Endometrial microvascular endothelial cells (primary cell): ENCODE measurements around the gene SLC7A10. TPM values are rescaled to one million over a fixed set of nuclear protein-coding genes. Genes with fewer than 3 reads are reported as not detected.

Source experiments
- in situ Hi-C: cut with HindIII; loops from 2 replicates; pipeline ENCODE4 v1.10.0; 2017; ENCODE audit warnings: low sequenced_read_pairs, low pct_unique_long_range_greater_than_20kb; ENCODE audit errors: inconsistent ontology term
- total RNA-seq: library from RNA; depleted of rRNA; stranded (reverse); fragments of >200 nt; gene quantifications from one replicate; pipeline ENCODE4 v1.2.3, GENCODE V29; 2015; ENCODE audit errors: inconsistent ontology term

Gene SLC7A10
- total RNA-seq, 1 donor from 2014 or later: not detected

DNA sequence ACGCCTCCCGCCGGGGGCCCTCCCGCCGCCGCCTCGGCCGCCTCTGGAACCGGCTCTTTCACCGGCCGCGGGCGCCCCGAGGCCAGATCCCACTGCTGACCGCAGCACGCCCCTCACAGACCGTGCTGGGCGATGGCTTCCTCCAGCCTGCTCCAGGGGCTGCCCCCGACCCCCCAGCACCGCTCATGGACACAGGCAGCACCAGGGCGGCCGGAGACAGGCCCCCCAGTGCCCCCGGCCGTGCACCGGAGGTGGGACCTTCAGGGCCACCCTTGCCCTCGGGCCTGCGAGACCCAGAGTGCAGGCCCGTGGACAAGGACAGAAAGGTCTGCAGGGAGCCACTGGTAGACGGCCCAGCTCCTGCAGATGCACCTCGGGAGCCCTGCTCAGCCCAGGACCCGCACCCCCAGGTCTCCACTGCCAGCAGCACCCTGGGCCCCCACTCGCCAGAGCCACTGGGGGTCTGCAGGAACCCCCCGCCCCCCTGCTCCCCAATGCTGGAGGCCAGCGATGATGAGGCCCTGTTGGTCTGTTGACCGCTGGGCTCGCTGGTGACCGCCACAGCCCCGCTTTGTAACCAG is 18.5 kb downstream of the SLC7A10 start:
- in situ Hi-C loops: no loop called here

- in situ Hi-C loops: no loop called here
Measured at GRCh38 chr19:33206261-33207039, 19.2 kb downstream of the SLC7A10 start.

DNA sequence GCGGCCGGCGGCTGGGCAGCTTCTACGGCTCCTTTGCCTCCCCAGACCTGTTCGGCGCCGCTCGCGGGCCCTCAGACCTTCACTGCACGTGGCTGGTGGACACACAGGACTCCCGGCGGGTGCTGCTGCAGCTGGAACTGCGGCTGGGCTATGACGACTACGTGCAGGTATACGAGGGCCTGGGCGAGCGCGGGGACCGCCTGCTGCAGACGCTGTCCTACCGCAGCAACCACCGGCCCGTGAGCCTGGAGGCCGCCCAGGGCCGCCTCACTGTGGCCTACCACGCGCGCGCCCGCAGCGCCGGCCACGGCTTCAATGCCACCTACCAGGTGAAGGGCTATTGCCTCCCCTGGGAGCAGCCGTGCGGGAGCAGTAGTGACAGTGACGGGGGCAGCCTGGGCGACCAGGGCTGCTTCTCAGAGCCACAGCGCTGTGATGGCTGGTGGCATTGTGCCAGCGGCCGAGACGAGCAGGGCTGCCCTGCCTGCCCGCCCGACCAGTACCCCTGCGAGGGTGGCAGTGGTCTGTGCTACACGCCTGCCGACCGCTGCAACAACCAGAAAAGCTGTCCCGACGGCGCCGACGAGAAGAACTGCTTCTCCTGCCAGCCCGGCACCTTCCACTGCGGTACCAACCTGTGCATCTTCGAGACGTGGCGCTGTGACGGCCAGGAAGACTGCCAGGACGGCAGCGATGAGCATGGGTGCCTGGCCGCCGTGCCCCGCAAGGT is 20.0 kb downstream of the SLC7A10 start:
- in situ Hi-C loops: no loop called here

DNA sequence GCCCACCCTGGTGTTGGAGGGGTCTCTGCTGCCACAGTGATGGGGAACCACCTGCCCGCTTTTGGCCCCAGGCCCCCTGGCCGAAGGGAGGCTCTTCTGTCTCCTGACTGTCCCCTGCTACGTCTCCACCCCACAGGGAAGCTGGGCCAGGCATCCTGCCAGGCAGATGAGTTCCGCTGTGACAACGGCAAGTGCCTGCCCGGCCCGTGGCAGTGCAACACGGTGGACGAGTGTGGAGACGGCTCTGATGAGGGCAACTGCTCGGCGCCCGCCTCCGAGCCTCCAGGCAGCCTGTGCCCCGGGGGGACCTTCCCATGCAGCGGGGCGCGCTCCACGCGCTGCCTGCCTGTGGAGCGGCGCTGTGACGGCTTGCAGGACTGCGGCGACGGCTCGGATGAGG is 20.5 kb downstream of the SLC7A10 start:
- in situ Hi-C loops: no loop called here

GRCh38 chr19:33204136-33204973 is 21.3 kb downstream of the SLC7A10 start:
- in situ Hi-C loops: no loop called here

GRCh38 chr19:33203529-33203928 is 22.1 kb downstream of the SLC7A10 start:
- in situ Hi-C loops: no loop called here

DNA sequence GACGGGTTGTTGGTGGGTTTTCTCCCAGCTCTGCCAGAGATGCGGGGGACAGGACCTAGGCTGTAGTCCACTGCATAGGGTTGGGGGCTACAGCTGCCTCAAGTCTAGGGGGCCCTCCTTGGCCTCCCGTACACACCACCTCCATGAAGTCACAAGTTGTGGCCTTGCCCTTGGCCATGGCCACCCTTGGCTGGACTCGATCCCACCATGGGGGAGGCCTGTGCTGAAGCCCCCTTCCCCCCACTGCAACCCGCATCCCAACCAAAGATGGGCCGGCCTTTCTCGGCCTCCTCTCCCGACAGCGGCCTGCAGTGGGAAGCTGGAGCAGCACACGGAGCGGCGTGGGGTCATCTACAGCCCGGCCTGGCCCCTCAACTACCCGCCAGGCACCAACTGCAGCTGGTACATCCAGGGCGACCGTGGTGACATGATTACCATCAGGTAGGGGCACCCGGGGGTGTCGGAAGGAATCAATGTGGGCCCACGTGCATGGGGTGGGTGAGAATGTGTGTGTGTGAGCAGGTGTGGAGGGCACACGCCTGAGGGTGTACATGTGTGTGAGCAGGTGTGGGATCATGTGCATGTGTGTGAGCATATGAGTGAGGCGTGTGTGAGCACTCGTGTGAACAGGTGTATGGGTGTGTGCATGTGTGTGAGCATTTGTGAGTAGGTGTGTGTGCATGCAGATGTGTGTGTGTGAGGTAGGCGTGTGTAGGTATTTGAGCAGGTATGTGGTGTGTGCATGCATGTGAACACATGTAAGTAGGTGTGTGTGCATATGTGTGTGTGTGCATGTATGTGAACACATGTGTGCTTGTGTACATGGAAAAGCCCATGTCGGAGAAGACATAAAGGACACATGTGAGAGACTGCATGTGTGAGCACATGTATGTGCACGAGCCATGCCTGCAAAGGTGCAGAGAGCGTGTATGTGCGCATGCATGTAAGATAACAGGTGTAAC is 22.8 kb downstream of the SLC7A10 start:
- in situ Hi-C loops: no loop called here

DNA sequence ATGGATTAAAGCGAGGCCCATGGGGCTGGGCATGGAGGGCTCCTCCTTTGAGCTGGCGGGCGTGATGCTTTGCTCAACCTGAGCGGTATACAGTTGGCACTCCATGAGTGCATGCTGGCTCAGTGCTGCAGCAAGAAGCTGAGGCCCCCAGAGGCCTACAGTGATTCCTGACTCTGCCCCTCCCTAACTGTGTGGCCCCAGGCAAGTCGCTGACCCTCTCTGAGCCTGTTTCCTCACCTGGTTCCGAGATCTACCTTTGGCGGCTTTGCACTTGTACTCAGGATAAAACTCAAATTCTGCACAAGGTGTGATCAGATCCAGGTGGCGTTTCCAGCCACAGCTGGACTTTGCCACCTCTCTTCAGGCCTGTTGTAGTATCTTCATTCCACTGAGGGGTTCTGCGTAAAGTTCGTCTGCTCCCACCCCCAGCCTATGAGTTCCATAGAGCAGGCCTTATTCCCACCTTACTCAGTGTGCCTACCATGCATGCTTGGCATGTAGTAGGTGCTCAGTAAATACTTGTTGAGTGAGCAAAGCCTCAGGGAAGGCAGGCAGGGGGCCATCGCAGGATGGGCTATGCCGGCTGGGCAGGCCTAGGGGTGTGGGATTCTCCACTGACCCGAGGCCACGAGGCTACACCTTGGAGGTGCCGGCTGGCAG is 23.6 kb downstream of the SLC7A10 start:
- in situ Hi-C loops: no loop called here

GRCh38 chr19:33201473-33201872 is 24.2 kb downstream of the SLC7A10 start:
- in situ Hi-C loops: no loop called here

DNA sequence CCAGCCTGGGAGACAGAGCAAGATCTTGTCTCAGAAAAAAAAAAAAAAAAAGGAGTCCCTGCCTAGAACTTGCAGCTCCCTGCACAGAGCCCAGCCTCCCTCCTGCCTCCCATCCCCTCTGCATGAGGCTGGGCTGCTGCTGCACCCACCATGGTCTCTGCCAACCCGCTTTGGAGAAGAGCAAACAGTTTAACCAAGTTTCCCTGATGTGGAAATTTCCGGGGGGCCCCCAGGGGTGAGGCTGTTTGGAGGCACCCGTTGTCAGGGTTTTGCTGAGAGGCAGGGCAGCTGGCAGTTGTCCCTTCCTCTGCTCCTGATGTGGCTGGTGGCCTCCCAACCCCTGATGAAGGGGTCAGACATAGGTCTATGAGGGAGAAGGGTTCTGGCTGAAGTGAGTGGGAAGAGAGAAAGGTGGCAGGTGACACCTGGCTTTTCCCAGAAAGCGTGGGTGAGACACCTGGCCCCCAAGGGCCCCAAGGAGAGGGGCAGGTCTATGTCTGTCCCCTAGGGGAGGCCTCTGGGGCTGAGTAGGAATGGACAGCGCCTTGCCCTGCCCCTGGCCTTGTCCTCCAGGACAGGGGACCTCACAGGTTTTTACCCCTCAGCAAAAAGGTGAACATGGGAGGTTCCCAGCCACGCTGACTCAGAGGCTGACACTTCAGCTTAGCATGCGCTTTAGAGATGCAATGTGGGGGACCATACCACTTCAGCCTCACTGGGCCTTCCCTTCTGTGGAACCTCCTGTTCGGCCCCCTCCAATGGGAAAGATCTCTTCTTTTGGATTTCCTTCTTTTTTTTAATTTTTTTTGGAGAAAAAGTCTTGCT is 26.0 kb downstream of the SLC7A10 start:
- in situ Hi-C loops: no loop called here

DNA sequence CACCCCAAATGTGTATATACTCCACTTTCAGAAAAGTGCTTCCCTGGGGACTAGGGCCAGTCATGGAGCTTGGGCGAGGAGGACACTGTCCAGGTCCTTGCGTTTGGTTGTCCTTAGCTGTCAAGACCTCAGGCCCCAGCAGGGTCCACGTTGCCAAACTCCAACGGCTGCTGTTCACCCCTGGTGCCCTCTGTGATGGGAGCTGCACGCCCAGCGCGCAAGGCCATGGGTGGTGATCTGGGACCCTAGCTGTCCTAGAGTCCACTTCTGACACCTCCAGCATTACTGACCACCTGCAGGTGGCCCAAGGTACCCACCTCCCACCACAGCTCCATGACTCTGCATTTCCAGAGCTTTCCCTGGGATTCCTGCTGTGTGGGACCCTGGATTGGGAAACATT is 27.5 kb downstream of the SLC7A10 start:
- in situ Hi-C loops: no loop called here

DNA sequence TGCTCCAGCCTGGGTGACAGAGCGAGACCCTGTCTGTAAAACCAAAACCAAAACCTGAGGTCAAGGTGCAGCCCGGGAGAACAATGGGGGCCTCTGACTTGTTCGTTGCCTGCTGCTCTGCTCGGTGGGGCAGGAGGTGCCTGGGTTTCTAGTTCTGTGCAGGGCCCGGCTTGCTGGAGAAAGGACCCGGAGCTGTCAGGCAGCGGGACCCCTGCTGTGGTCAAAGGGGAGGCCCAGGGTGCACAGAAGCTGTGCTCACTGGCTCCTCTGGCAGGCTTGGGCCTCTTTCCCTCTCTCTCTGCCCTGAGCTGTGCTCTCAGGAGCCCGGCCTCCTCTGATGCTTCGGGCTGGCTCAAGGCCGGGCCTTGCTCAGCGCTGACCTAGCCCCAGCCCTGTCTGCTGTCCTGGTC is 28.1 kb downstream of the SLC7A10 start:
- in situ Hi-C loops: no loop called here

DNA sequence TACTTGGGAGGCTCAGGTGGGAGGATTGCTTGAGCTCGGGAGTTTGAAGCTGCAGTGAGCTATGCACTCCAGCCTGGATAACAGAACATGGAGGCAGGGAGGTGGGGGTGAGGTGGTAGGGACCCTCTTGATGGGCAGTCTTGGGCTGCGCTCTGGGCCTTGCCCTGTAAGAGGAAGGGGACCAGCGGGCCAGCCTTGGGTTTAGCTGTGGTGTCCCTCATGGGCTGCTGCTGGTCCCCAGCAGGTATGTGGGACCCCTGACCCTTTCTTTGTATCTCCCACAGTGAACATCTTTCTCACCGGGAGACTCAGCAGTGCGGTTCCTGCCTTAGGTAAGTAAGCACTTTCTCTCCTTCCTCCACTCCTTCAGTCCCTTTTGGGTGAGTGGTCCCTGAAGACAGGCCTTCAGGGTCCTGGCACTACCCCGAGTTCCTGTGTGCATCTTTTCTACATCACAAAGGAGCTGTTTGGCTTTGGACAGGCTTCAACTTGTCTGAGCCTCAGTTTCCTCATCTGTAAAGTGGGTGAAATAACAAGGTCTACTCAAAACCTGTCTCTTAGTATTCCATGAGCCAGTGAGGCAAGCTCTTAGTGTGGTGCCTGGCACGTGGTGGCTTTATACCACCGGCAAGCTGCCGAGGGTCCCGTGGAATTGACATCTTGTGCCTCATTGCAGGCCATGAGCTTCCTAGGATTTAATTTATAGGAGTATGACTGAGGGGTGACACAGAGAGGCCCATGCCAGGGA is 29.0 kb downstream of the SLC7A10 start:
- in situ Hi-C loops: no loop called here

- in situ Hi-C loops: no loop called here
Measured at GRCh38 chr19:33195645-33196347, 29.9 kb downstream of the SLC7A10 start.

DNA sequence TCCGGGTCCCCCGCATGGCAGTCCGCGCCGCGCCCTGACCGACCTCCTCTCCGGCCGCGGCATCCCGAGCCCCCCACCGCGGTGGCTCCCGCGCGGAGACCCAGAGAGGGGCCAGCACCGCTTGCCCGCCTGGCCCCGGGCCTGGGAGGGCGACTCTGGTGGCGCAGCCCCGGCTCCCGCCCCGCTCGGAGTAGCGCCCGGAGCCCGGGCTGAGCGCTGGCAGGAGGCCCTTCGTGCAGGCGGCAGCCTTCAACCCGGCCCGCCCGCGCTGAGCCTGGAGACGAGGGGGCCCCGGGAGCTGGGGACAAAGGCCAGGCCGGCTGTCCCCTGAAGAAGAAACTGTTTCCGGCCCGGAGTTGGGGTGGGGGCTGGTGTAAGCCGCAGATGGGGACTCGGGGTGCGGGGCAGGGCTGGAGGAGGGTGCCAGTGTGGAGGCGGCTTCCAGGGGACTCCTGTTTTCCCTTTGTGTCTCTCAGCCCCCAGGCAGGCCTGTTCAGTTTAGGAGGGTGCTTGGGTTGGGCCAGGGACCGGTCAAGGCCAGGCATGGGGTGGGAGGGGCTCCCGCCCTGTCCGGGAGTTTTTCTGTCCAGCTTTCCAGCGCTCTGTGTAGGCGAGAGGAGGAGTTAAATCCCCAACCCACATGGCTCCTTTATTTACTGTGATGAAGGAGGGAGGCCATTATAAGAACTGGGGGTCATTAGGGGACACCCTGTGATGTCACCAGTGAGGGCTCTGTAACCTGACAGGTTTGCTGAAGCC is 30.6 kb downstream of the SLC7A10 start:
- in situ Hi-C loops: no loop called here
